Measurements from ENCODE around the gene ZNF454.

Gene ZNF454

DNA sequence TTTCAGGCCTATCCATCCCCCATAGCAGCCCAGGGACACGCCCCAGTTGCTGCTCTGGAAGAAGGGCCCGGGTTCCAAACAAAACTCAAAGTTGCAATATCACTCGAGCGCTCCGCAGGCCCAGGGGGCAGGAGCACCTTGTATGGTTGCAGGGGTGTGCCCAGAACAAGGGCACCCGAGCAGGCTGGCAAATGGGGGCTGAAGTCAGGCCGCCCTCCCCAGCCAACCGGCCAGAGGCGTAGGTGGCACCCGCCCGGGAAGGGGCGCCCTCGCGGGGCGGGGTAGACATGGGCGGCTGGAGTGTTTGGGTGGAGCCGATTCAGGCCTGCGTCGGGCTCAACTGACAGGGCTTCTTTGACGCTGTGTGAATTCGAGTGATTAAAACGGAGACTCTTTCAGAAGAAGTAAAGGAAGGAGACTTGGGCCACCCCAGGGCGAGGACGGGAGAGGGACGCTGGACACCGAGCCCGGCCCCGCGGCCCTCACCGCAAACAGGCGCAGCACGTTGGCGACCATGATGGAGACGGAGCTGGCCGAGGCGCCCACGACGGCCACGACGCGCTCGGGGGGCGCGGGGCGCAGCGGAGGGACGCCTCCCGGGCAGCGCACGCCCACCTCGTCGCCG is 53.1 kb downstream of the ZNF454 start:
- no peak for DNase-seq

- DNase-seq, result no peak
These were observed 53.8 kb downstream of the ZNF454 start, which contains the start of gene GRM6 for GRCh38 chr5:178994580-178995340. TSS of gene GRM6 (minus strand) at chr5:178995320. CDS start at chr5:178994944, 376 bp downstream.

DNA sequence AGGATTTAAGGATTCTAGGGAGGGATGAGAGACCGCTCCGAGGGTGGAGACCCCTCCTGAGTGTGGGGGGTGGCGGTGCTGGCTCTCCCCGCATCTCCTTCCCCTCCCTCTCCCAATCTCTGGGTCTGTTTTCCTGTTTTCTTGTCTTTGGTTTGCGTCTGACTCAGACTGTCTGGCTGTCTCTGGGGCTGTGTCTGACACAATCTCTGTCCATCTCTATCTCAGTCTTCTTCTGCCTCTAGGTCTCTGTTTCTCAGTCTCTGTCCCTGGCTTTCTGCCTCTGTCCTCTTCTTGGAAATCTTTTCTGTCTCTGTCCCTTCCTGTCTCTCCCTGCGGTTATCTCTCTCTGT is 54.3 kb downstream of the ZNF454 start:
- DNase-seq, result no peak

GRCh38 chr5:178996156-178996555 is 55.2 kb downstream of the ZNF454 start:
- no peak for DNase-seq

- no peak for DNase-seq
These were observed 56.2 kb downstream of the ZNF454 start for GRCh38 chr5:178997191-178997590.

- DNase-seq, result no peak
These were observed 57.4 kb downstream of the ZNF454 start for GRCh38 chr5:178998441-178998840.

GRCh38 chr5:179006564-179006963 is 65.6 kb downstream of the ZNF454 start:
- no peak for DNase-seq

GRCh38 chr5:179008667-179009066 is 67.7 kb downstream of the ZNF454 start:
- peak; percentile 1 for DNase-seq

Data from NCI-H446 treated with DMSO at 0.1 percent for 48 hours (cell line).